Lower lobe of right lung (tissue), 2 donors: ENCODE results near the gene NCKAP5L. TPM values are rescaled to one million over a fixed set of nuclear protein-coding genes. Genes with fewer than 3 reads are reported as not detected.
"Not testable (repeated sequence)": the region's sequence is repeated elsewhere in the genome, so short reads cannot be mapped to it uniquely, and the experiment has no call there.

ENCODE experiments used
- ATAC-seq, 2 donors: fragments of 200-7000 bp; cut with Tn5 transposase; one replicate each; pipeline ENCODE4 v1.9.1; 2020 to 2022; ENCODE audit warnings: mild to moderate bottlenecking in 2 of 2, moderate library complexity in 2 of 2
- DNase-seq: peaks from one replicate; pipeline ENCODE4 v3.0.0-alpha.2; 2020
- H3K27ac ChIP-seq: fragments of 200-600 bp; one replicate; pipeline ENCODE4 v1.8.0; 2022
- H3K27me3 ChIP-seq: fragments of 200-600 bp; one replicate; pipeline ENCODE4 v1.8.0; 2022; ENCODE audit warnings: low read depth
- H3K36me3 ChIP-seq: fragments of 200-600 bp; one replicate; pipeline ENCODE4 v1.8.0; 2022; ENCODE audit warnings: mild to moderate bottlenecking
- H3K4me1 ChIP-seq: fragments of 200-600 bp; one replicate; pipeline ENCODE4 v1.8.0; 2022
- H3K4me3 ChIP-seq: fragments of 200-600 bp; one replicate; pipeline ENCODE4 v1.8.0; 2022; ENCODE audit warnings: mild to moderate bottlenecking
- H3K9me3 ChIP-seq: fragments of 200-600 bp; one replicate; pipeline ENCODE4 v1.8.0; 2022
- CTCF ChIP-seq: fragments of 200-600 bp; IDR thresholded peaks from one replicate; pipeline ENCODE4 v1.8.0; 2022; ENCODE audit warnings: antibody characterized with exemption, mild to moderate bottlenecking
- intact Hi-C: fragments of 100-400 bp; cut with DNase I; formaldehyde crosslinking; loops from one replicate; pipeline ENCODE4 v1.11.0; 2022
- total RNA-seq: library from RNA; stranded (reverse); fragmentation: NEBNext Ultra II Directional; extraction: Animal tissue kit (Norgen Biotek cat#: 25700); gene quantifications from one replicate; pipeline ENCODE4 v1.2.1, GENCODE V29; 2021
- donor health status: DM: no; HTN: yes; CAD: no; lungs with severe emphysema.

NCKAP5L gene
- total RNA-seq, 1 donor from 2014 or later = 24.5 TPM

GRCh38 chr12:49789992-49790391, 38.2 kb downstream of the NCKAP5L start:
- no peak for ATAC-seq
- TF ChIP-seq CTCF = no peak
- no peak overlapping the region for H3K27ac ChIP-seq
- no peak overlapping the region for H3K4me3 ChIP-seq
- no peaks in the 10 kb centered on the region for H3K4me1 ChIP-seq
- H3K27me3 ChIP-seq = no peaks in the 10 kb centered on the region
- intact Hi-C loops = no loop called here
- no peak for DNase-seq
- peaks cover 35% of the 10 kb centered on the region for H3K36me3 ChIP-seq
- H3K9me3 ChIP-seq = no peaks in the 10 kb centered on the region

DNA sequence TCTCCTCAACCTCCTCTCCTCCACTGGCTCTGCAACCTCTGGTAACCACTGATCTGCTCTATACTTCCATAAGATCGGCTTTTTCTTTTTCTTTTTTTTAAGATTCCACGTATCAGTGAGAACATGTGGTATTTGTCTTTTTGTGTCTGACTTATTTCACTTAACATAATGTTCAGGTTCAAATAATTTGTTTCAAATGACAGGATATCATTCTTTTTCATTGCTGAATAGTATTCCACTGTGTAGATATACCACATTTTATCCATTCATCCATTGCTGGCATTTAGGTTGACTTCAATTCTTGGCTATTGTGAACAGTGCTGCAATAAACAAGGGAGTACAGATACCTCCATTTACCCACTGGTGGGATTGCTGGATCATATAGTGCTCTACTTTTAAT, 40.5 kb downstream of the NCKAP5L start:
- DNase-seq = no peak
- peaks cover 18% of the 10 kb centered on the region for H3K4me1 ChIP-seq
- no peaks in the 10 kb centered on the region for H3K27me3 ChIP-seq
- intact Hi-C loops = no loop called here
- no peak for ATAC-seq
- H3K9me3 ChIP-seq = no peaks in the 10 kb centered on the region
- H3K4me3 ChIP-seq = no peak overlapping the region
- H3K36me3 ChIP-seq = peaks cover 30% of the 10 kb centered on the region
- H3K27ac ChIP-seq = no peak overlapping the region
- TF ChIP-seq CTCF = no peak

- DNase-seq (no peak), ATAC-seq (peak in 1 of 2 donors; percentile 27)
- no peak overlapping the region for H3K4me3 ChIP-seq
- no peaks in the 10 kb centered on the region for H3K9me3 ChIP-seq
- no peak overlapping the region for H3K27ac ChIP-seq
- intact Hi-C loops = no loop called here
- peaks cover 18% of the 10 kb centered on the region for H3K4me1 ChIP-seq
- H3K27me3 ChIP-seq = no peaks in the 10 kb centered on the region
- H3K36me3 ChIP-seq = peaks cover 5% of the 10 kb centered on the region
- no peak for TF ChIP-seq CTCF
These were observed 43.3 kb downstream of the NCKAP5L start for GRCh38 chr12:49784756-49785409.

DNA sequence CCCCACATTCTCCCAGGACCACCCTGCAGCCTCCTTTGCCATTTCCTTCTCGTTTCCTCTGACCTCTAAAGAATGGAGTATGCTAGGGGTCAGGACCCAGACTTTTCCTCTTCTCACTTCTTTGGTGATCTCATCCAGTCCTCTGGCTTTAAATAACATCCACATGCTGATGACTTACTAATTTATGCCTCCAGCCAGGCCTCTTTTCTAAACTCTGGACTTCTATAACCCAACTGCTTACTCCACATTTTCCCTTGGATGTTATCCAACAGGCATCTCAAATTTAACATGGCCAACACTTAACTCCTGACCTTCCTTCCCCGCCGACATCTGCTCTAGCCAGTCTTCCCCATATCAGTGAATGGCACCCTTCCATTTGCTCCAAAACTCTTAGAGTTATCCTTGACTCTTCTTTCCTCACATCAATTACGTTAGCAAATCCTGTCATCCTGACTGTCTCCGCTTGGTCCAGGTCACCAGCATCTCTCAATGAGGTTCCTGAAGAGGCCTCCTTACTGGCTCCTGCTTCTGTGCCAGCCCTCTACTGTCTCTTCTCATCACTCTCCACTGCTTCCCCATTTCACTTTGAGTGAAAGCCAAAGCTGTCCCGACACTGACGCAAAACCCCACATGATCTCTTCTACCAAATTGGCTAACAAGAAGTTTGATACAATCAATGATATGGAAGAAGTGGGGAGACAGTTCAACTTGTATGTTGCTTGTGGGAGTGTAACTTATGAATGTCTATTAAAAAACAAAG, 44.1 kb downstream of the NCKAP5L start:
- Histone ChIP-seq H3K27ac (no peak overlapping the region), H3K27me3 (no peaks in the 10 kb centered on the region), H3K4me3 (no peak overlapping the region), H3K9me3 (no peaks in the 10 kb centered on the region), H3K4me1 (peaks cover 18% of the 10 kb centered on the region), H3K36me3 (no peaks in the 10 kb centered on the region)
- intact Hi-C loops = no loop called here
- TF ChIP-seq CTCF = no peak
- ATAC-seq = peak; percentile 52 to 74
- no peak for DNase-seq

- H3K4me1 ChIP-seq = peaks cover 18% of the 10 kb centered on the region
- H3K36me3 ChIP-seq, H3K27ac ChIP-seq, H3K27me3 ChIP-seq, H3K4me3 ChIP-seq, ATAC-seq, DNase-seq, H3K9me3 ChIP-seq, intact Hi-C loops: not testable (repeated sequence)
These were observed 47.3 kb downstream of the NCKAP5L start for GRCh38 chr12:49780914-49781313.

- TF ChIP-seq CTCF = no peak
- Histone ChIP-seq H3K27me3 (no peaks in the 10 kb centered on the region), H3K9me3 (no peaks in the 10 kb centered on the region), H3K36me3 (no peaks in the 10 kb centered on the region), H3K4me1 (peaks cover 14% of the 10 kb centered on the region), H3K27ac (no peak overlapping the region), H3K4me3 (no peak overlapping the region)
- intact Hi-C loops = no loop called here
- no peak for DNase-seq
- ATAC-seq = no peak
These were observed 48.6 kb downstream of the NCKAP5L start for GRCh38 chr12:49779581-49779980.
